GM12878 (cell line): ENCODE data around the gene ZNF652. TPM values are rescaled to one million over a fixed set of nuclear protein-coding genes. Genes with fewer than 3 reads are reported as not detected.

Experiments
- ATAC-seq: fragments of 200-7000 bp; cut with Tn5 transposase; 3 replicates; pipeline ENCODE4 v1.9.1; 2020; ENCODE audit warnings: mild to moderate bottlenecking, moderate library complexity
- BruUV-seq: library from RNA; stranded (reverse); fragments of 400-500 nt; replicated peaks from 2 replicates; lab custom pipeline; 2021; lab: Mats Ljungman, UMichigan
- CTCF ChIA-PET: fragments of 300-600 bp; sonication (Branson Sonifier 250); formaldehyde crosslinking; extraction: SDS; loops from one replicate; lab custom pipeline; 2021; ENCODE audit warnings: inconsistent platforms; lab: Yijun Ruan, JAX
- POLR2A ChIA-PET: fragments of 350-600 bp; formaldehyde crosslinking; extraction: SDS; loops from one replicate; lab custom pipeline; 2021; ENCODE audit warnings: inconsistent platforms; lab: Charles Lee
- RAD21 ChIA-PET: fragments of 300-600 bp; sonication (Branson Sonifier 250); formaldehyde crosslinking; loops from one replicate; lab custom pipeline; 2023; ENCODE audit warnings: antibody characterized with exemption; ENCODE audit not compliant: unreplicated experiment; lab: Charles Lee
- SMC1A ChIA-PET: fragments of 300-600 bp; sonication (Branson Sonifier 250); formaldehyde crosslinking; loops from one replicate; lab custom pipeline; 2023; ENCODE audit not compliant: unreplicated experiment, uncharacterized antibody; lab: Charles Lee
- DNase-seq: peaks from one replicate; pipeline ENCODE4 v3.0.0-alpha.2; 2011; ENCODE audit warnings: low read depth, low spot score
- FAIRE-seq: peaks from 3 replicates; lab custom pipeline; 2011; peaks lifted over from hg19 to GRCh38; lab: Jason Lieb, UNC
- H2AFZ ChIP-seq: 2 replicates; pipeline ENCODE4 v1.6.0; 2011; ENCODE audit warnings: low read depth, low read length, control low read depth; ENCODE audit not compliant: control insufficient read depth
- H3K27ac ChIP-seq: 2 replicates; pipeline ENCODE4 v1.5.1; 2011; ENCODE audit warnings: control low read depth; ENCODE audit not compliant: control insufficient read depth, insufficient read depth
- H3K27me3 ChIP-seq, 2 experiments: replicated peaks in 1 of 2; 2 replicates each; pipeline versions ENCODE4 v1.6.0 to v1.6.1; 2011; ENCODE audit warnings: low read length in 1 of 2; ENCODE audit not compliant: control insufficient read depth in 2 of 2, insufficient read depth in 2 of 2
- H3K36me3 ChIP-seq, 2 experiments: 2 replicates each; pipeline ENCODE4 v1.5.1; 2011; ENCODE audit warnings: low read length in 1 of 2; ENCODE audit not compliant: control insufficient read depth in 2 of 2, insufficient read depth in 2 of 2
- H3K4me1 ChIP-seq: 2 replicates; pipeline ENCODE4 v1.6.1; 2011; ENCODE audit warnings: mild to moderate bottlenecking, low read length, moderate library complexity, mixed read lengths; ENCODE audit not compliant: control insufficient read depth, insufficient read depth
- H3K4me2 ChIP-seq: 2 replicates; pipeline ENCODE4 v1.6.0; 2011; ENCODE audit warnings: control low read depth; ENCODE audit not compliant: control insufficient read depth, insufficient read depth
- H3K4me3 ChIP-seq: fragments of 200-600 bp; sonication (generic); 2 replicates; pipeline ENCODE4 v1.5.1; 2016
- H3K79me2 ChIP-seq: 2 replicates; pipeline ENCODE4 v1.6.0; 2011; ENCODE audit warnings: low read length; ENCODE audit not compliant: control insufficient read depth, insufficient read depth
- H3K9ac ChIP-seq: 2 replicates; pipeline ENCODE4 v1.8.0; 2011; ENCODE audit warnings: low read length, control low read depth, mixed read lengths; ENCODE audit not compliant: control insufficient read depth, insufficient read depth
- H3K9me3 ChIP-seq: replicated peaks from 3 replicates; pipeline ENCODE4 v1.5.1; 2011; ENCODE audit warnings: mild to moderate bottlenecking, low read length; ENCODE audit not compliant: control insufficient read depth, insufficient read depth
- H4K20me1 ChIP-seq: 2 replicates; pipeline ENCODE4 v1.6.0; 2011; ENCODE audit not compliant: control insufficient read depth, insufficient read depth
- CBX3 ChIP-seq: fragments of 200-600 bp; sonication (generic); IDR thresholded peaks from 2 replicates; pipeline ENCODE4 v1.6.1; 2016; ENCODE audit warnings: low read depth, borderline replicate concordance
- CEBPB ChIP-seq, 2 experiments: fragments of 150-350 bp in 1 of 2; IDR thresholded peaks; 2 replicates each; pipeline ENCODE4 v1.6.1; 2012 to 2014; ENCODE audit warnings: low read depth in 2 of 2, low read length in 2 of 2, borderline replicate concordance in 1 of 2, inconsistent platforms in 1 of 2
- EGR1 ChIP-seq, 2 experiments: IDR thresholded peaks; 1 replicate in 1 of 2; 2 replicates in 1 of 2; pipeline ENCODE4 v1.6.1; 2011 to 2012; ENCODE audit warnings: low read depth in 2 of 2, low read length in 2 of 2, borderline replicate concordance in 1 of 2, mild to moderate bottlenecking in 1 of 2, moderate library complexity in 1 of 2
- MEF2B ChIP-seq: fragments of 450-650 bp; IDR thresholded peaks from 2 replicates; pipeline ENCODE4 v1.6.1; 2018; ENCODE audit warnings: mild to moderate bottlenecking, moderate library complexity; ENCODE audit not compliant: partially characterized antibody, poor library complexity, severe bottlenecking
- MYB ChIP-seq: fragments of 150-350 bp; IDR thresholded peaks from 2 replicates; pipeline ENCODE4 v1.6.1; 2014; ENCODE audit warnings: mild to moderate bottlenecking, low read depth, low read length, borderline replicate concordance
- NBN ChIP-seq: fragments of 450-650 bp; IDR thresholded peaks from 2 replicates; pipeline ENCODE4 v1.6.1; 2016
- TAF1 ChIP-seq: IDR thresholded peaks from 2 replicates; pipeline ENCODE4 v1.6.1; 2011; ENCODE audit warnings: mild to moderate bottlenecking, low read depth, low read length, borderline replicate concordance
- WRNIP1 ChIP-seq: IDR thresholded peaks from 2 replicates; pipeline ENCODE4 v1.6.1; 2011; ENCODE audit warnings: low read depth, low read length, improper control_type of control experiment, borderline replicate concordance
- WGBS: methylation state at CpG from one replicate; pipeline ENCODE4 v1.1.6; 2016; ENCODE audit warnings: low lambda C conversion rate; ENCODE audit not compliant: insufficient replicate concordance, insufficient coverage; ENCODE audit errors: missing lambda C conversion rate; 5-methylcytosine and 5-hydroxymethylcytosine counted together
- in situ Hi-C: fragments of 300-500 bp; cut with MboI; formaldehyde crosslinking; loops from 9 replicates; pipeline ENCODE4 v1.14.3; 2018; ENCODE audit warnings: mixed read lengths
- intact Hi-C: fragments of 100-400 bp; cut with micrococcal nuclease; formaldehyde crosslinking; loops from one replicate; pipeline ENCODE4 v1.14.2; 2022; ENCODE audit not compliant: unreplicated experiment
- polyA plus RNA-seq, 11 experiments: library from polyadenylated mRNA; depleted of rRNA in 4 of 11; unstranded in 6 of 11; stranded (reverse) in 5 of 11; fragments of >200 nt; fragmentation: Nextera tagmentation in 4 of 11; fragmentation: Illumina TruSeq in 1 of 11; extraction: Ambion mirVana in 4 of 11; extraction: Trizol in 1 of 11; gene quantifications; 1 replicate in 1 of 11; 2 replicates in 10 of 11; pipeline versions ENCODE4 v1.2.1 to v1.2.3, GENCODE V29; 2011 to 2016; ENCODE audit warnings: inconsistent platforms in 2 of 11, missing spikeins in 2 of 11, low read depth in 1 of 11
- total RNA-seq, 4 experiments: library from RNA; depleted of rRNA in 3 of 4; stranded (reverse); fragments of >200 nt in 3 of 4; fragmentation: Illumina TruSeq in 1 of 4; extraction: Trizol in 1 of 4; gene quantifications; 2 replicates each; pipeline versions ENCODE4 v1.2.1 to v1.2.3, GENCODE V29; 2013 to 2021
- TF ChIP-seq, protein P1 (sequence below): fragments of 450-650 bp; formaldehyde crosslinking; IDR thresholded peaks from 2 replicates; pipeline ENCODE4 v1.4.0; 2020; ENCODE audit warnings: mild to moderate bottlenecking, moderate library complexity

The ZNF652 gene
- total and polyA plus RNA-seq, 10 of the 15 experiments (the other 5 are each of a cell fraction or from before 2014, with no cell fraction given): 3.4 to 13.1 (median 8.7) TPM

DNA sequence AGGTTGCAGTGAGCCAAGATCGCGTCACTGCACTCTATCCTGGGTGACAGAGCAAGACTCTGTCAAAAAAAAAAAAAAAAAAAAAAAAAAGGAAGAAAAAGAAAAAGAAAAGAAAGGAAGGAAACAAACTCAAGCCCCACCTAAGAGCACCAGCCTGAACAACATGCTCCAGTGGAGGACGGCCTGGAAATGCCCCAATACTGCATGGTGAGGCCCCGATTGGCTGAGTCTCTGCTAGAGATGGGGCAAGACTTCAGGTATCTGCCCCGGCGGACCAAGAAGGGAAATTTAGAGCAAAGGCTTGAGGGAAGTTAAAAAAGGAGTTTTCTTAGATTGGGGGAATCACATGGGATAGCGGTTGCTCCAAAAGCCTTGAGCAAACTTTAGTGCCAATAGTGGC, 10.4 kb upstream of the ZNF652 start:
- no peak for ATAC-seq
- H3K79me2 ChIP-seq: no peaks in the 10 kb centered on the region
- H2AFZ ChIP-seq: no peak overlapping the region
- H3K4me3 ChIP-seq: no peak overlapping the region
- CTCF ChIA-PET: interaction anchor here (1.9 kb wide), 1 partner anchor 56 kb away, joined by 9 read pairs; no protein-coding TSS in a partner anchor
- H3K9me3 ChIP-seq: no peaks in the 10 kb centered on the region
- no peaks in the 10 kb centered on the region for H4K20me1 ChIP-seq
- no TSS peak for BruUV-seq
- SMC1A ChIA-PET: interaction anchor here (8.3 kb wide), 1 partner anchor 56 kb away, joined by 140 read pairs; no protein-coding TSS in a partner anchor
- FAIRE-seq: no peak
- H3K27me3 ChIP-seq: no peaks in the 10 kb centered on the region
- no peak overlapping the region for H3K9ac ChIP-seq
- POLR2A ChIA-PET: no interaction called here
- intact Hi-C loops (no loop called here), in situ Hi-C loops (no loop called here)
- no peaks in the 10 kb centered on the region; the same call in 1 of the 2 replicates for H3K4me1 ChIP-seq
- H3K27ac ChIP-seq: no peak overlapping the region
- 20% methylated on average over 7 of the region's 7 CpGs for WGBS
- TF ChIP-seq NBN (no peak), CEBPB (IDR thresholded peaks at IDR 0.05; ENCODE audit: borderline replicate concordance in 1 of 2, low read depth in 2 of 2, low read length in 2 of 2) (no peak), TAF1 (no peak)
- DNase-seq: no peak
- RAD21 ChIA-PET: interaction anchor here (5.4 kb wide), 1 partner anchor 56 kb away, joined by 115 read pairs; no protein-coding TSS in a partner anchor
- H3K4me2 ChIP-seq: no peak overlapping the region
- no peaks in the 10 kb centered on the region for H3K36me3 ChIP-seq

DNA sequence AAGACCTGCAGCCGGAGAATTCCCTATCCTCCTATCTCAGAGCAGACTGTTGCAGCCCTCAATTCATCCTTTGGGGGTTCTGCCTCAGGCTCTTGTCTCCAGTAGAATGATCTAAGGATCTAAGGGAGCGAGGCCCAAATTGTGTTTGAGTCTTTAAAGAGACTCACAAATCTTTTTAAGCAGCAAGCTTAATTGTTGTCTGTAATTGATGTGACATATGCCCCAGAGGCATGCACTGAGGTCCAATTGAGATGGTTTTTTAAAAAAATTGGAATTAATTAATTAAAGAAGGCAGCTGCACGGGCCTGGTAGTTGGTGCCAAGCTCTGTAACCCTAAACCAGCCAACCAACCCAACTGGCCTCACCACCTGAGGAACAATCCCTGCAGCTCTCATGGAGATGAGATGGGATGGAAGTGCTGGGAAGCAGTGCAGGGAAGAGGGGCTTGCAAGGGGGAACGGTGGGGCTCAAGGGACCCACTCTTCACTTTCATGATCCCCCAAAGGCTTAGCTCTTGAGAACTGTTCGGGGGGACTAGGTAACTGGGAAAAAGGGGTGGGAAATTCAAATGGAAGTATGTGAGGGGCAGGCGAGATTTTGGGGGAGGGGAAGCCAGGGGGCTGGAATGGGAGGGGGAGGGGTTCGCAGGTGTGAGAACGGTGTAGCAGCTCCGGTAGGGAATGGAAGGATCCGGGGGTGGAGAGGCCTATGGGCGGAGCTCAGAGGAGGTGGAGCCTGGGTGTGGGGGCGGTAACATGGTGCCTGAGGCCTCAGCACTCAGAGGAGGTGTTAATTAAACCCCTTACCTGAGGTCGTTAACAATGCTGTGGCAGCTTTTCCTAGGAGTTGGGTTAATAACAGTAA, 9.2 kb upstream of the ZNF652 start:
- RAD21 ChIA-PET: interaction anchor here (1.1 to 5.4 kb wide), 4 partner anchors 20 to 55 kb away, joined by 3 to 115 read pairs (median 4); no protein-coding TSS in a partner anchor
- H3K4me3 ChIP-seq: no peak overlapping the region
- H2AFZ ChIP-seq: no peak overlapping the region
- no peaks in the 10 kb centered on the region for H3K9me3 ChIP-seq
- intact Hi-C loops: no loop called here
- H3K4me2 ChIP-seq: no peak overlapping the region
- WGBS: 84% methylated on average over 11 of the region's 13 CpGs
- in situ Hi-C loops: no loop called here
- CTCF ChIA-PET: interaction anchor here (1.1 to 15.6 kb wide), 4 partner anchors 22 to 53 kb away, joined by 3 to 330 read pairs (median 4); no protein-coding TSS in a partner anchor
- no peak overlapping the region for H3K9ac ChIP-seq
- no peak for DNase-seq
- SMC1A ChIA-PET: interaction anchor here (0.7 to 8.3 kb wide), 4 partner anchors 26 to 420 kb away, joined by 3 to 140 read pairs (median 4); no protein-coding TSS in a partner anchor
- TF ChIP-seq, protein P1, sequence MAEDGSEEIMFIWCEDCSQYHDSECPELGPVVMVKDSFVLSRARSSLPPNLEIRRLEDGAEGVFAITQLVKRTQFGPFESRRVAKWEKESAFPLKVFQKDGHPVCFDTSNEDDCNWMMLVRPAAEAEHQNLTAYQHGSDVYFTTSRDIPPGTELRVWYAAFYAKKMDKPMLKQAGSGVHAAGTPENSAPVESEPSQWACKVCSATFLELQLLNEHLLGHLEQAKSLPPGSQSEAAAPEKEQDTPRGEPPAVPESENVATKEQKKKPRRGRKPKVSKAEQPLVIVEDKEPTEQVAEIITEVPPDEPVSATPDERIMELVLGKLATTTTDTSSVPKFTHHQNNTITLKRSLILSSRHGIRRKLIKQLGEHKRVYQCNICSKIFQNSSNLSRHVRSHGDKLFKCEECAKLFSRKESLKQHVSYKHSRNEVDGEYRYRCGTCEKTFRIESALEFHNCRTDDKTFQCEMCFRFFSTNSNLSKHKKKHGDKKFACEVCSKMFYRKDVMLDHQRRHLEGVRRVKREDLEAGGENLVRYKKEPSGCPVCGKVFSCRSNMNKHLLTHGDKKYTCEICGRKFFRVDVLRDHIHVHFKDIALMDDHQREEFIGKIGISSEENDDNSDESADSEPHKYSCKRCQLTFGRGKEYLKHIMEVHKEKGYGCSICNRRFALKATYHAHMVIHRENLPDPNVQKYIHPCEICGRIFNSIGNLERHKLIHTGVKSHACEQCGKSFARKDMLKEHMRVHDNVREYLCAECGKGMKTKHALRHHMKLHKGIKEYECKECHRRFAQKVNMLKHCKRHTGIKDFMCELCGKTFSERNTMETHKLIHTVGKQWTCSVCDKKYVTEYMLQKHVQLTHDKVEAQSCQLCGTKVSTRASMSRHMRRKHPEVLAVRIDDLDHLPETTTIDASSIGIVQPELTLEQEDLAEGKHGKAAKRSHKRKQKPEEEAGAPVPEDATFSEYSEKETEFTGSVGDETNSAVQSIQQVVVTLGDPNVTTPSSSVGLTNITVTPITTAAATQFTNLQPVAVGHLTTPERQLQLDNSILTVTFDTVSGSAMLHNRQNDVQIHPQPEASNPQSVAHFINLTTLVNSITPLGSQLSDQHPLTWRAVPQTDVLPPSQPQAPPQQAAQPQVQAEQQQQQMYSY (CRISPR knock-in tag): no peak
- TF ChIP-seq WRNIP1 (no peak), MEF2B (no peak), MYB (no peak), EGR1 (IDR thresholded peaks at IDR 0.05; ENCODE audit: borderline replicate concordance in 1 of 2, low read depth in 2 of 2, low read length in 2 of 2) (peak in 1 of 2 experiments; percentile 14; a peak in 1 of 3 replicates), CBX3 (no peak)
- no peak for ATAC-seq
- H3K27ac ChIP-seq: no peak overlapping the region
- no peaks in the 10 kb centered on the region for H3K27me3 ChIP-seq
- FAIRE-seq: no peak
- POLR2A ChIA-PET: interaction anchor here (0.5 kb wide), 1 partner anchor 37 kb away, joined by 3 read pairs; no protein-coding TSS in a partner anchor
- no peaks in the 10 kb centered on the region for H3K4me1 ChIP-seq
- H3K36me3 ChIP-seq: no peaks in the 10 kb centered on the region
- no TSS peak for BruUV-seq
- no peaks in the 10 kb centered on the region for H3K79me2 ChIP-seq
- H4K20me1 ChIP-seq: no peaks in the 10 kb centered on the region
